HCT116 (cell line): ENCODE results near the gene EPSTI1. TPM values are rescaled to one million over a fixed set of nuclear protein-coding genes. Genes with fewer than 3 reads are reported as not detected.

Experiments used
- ATAC-seq: fragments of 200-7000 bp; cut with Tn5 transposase; 2 replicates; pipeline ENCODE4 v1.9.1; 2020; ENCODE audit warnings: mild to moderate bottlenecking, moderate library complexity
- BruUV-seq: library from RNA; stranded (reverse); fragments of 400-500 nt; replicated peaks from 2 replicates; lab custom pipeline; 2021; lab: Mats Ljungman, UMichigan
- CTCF ChIA-PET: fragments of 300-600 bp; sonication (Branson Sonifier 250); formaldehyde crosslinking; loops from one replicate; lab custom pipeline; 2021; ENCODE audit warnings: antibody characterized with exemption; lab: Charles Lee
- POLR2A ChIA-PET: fragments of 300-600, 350-600 bp; sonication (Branson Sonifier 250); formaldehyde crosslinking; loops from one replicate; lab custom pipeline; 2021; ENCODE audit warnings: antibody characterized with exemption; lab: Charles Lee
- RAD21 ChIA-PET, 2 experiments: fragments of 300-600 bp; sonication (Branson Sonifier 250); formaldehyde crosslinking; loops; one replicate each; lab custom pipeline; 2023; ENCODE audit warnings: low total read pairs in 2 of 2; ENCODE audit not compliant: uncharacterized antibody in 2 of 2, unreplicated experiment in 2 of 2, low non-redundant PET in 1 of 2; lab: Charles Lee
- DNase-seq: peaks from one replicate; pipeline ENCODE4 v3.0.0-alpha.2; 2010; ENCODE audit warnings: low read depth, low spot score
- H2AFZ ChIP-seq: fragments of 200-600 bp; shearing (Covaris generic), sonication (generic); 2 replicates; pipeline ENCODE4 v1.6.1; 2017; ENCODE audit warnings: low read depth, mixed run types, mixed read lengths, antibody characterized with exemption, low read length; ENCODE audit not compliant: poor library complexity, severe bottlenecking
- H3K27ac ChIP-seq: 2 replicates; pipeline ENCODE4 v1.5.1; 2012; ENCODE audit warnings: low read depth, low read length
- H3K27me3 ChIP-seq: fragments of 200-600 bp; sonication (generic); 2 replicates; pipeline ENCODE4 v1.6.1; 2016; ENCODE audit warnings: mixed run types, low read length, mixed read lengths; ENCODE audit not compliant: insufficient read depth
- H3K36me3 ChIP-seq, 2 experiments: fragments of 200-500 bp in 1 of 2; fragments of 200-600 bp in 1 of 2; sonication (Bioruptor generic) in 1 of 2; sonication (generic) in 1 of 2; 2 replicates each; pipeline versions ENCODE4 v1.5.1 to v1.6.1; 2014 to 2016; ENCODE audit warnings: low read length in 2 of 2, inconsistent platforms in 1 of 2, mixed read lengths in 1 of 2, mixed run types in 1 of 2; ENCODE audit not compliant: insufficient read depth in 2 of 2, control insufficient read depth in 1 of 2
- H3K4me1 ChIP-seq, 2 experiments: fragments of 200-600 bp in 1 of 2; sonication (generic) in 1 of 2; 2 replicates each; pipeline versions ENCODE4 v1.5.1 to v1.6.1; 2012 to 2017; ENCODE audit warnings: low read length in 2 of 2, inconsistent platforms in 1 of 2, mild to moderate bottlenecking in 1 of 2, mixed read lengths in 1 of 2, mixed run types in 1 of 2, moderate library complexity in 1 of 2; ENCODE audit not compliant: insufficient read depth in 2 of 2, control insufficient read depth in 1 of 2
- H3K4me2 ChIP-seq: fragments of 200-600 bp; sonication (generic); 2 replicates; pipeline ENCODE4 v1.6.1; 2017; ENCODE audit warnings: mixed run types, low read length, mixed read lengths
- H3K4me3 ChIP-seq, 2 experiments: fragments of 200-600 bp in 1 of 2; sonication (generic) in 1 of 2; replicated peaks in 1 of 2; 2 replicates each; pipeline ENCODE4 v1.5.1; 2011 to 2016; ENCODE audit warnings: low read length in 2 of 2, control low read depth in 1 of 2, low read depth in 1 of 2, mild to moderate bottlenecking in 1 of 2, mixed read lengths in 1 of 2, mixed run types in 1 of 2
- H3K79me2 ChIP-seq: fragments of 200-600 bp; sonication (generic); 2 replicates; pipeline ENCODE4 v1.6.1; 2017; ENCODE audit warnings: mild to moderate bottlenecking, mixed run types, low read length, moderate library complexity, mixed read lengths; ENCODE audit not compliant: insufficient read depth
- H3K9ac ChIP-seq: fragments of 200-600 bp; sonication (generic); 2 replicates; pipeline ENCODE4 v1.6.1; 2016; ENCODE audit warnings: low read length, mixed read lengths
- H3K9me2 ChIP-seq: fragments of 200-600 bp; sonication (generic), shearing (Covaris generic); 2 replicates; pipeline ENCODE4 v1.6.1; 2017; ENCODE audit warnings: mixed run types, mild to moderate bottlenecking, moderate library complexity; ENCODE audit not compliant: insufficient read depth
- H3K9me3 ChIP-seq, 2 experiments: fragments of 200-500 bp in 1 of 2; fragments of 200-600 bp in 1 of 2; sonication (Bioruptor generic) in 1 of 2; sonication (generic) in 1 of 2; 2 replicates each; pipeline ENCODE4 v1.6.1; 2014 to 2017; ENCODE audit warnings: low read length in 2 of 2, mixed read lengths in 2 of 2, inconsistent platforms in 1 of 2, low read depth in 1 of 2, mild to moderate bottlenecking in 1 of 2, mixed run types in 1 of 2, moderate library complexity in 1 of 2; ENCODE audit not compliant: control insufficient read depth in 1 of 2, insufficient read depth in 1 of 2
- H4K20me1 ChIP-seq: fragments of 200-600 bp; sonication (generic), shearing (Covaris generic); 2 replicates; pipeline ENCODE4 v1.6.1; 2017; ENCODE audit warnings: mixed run types, mild to moderate bottlenecking, moderate library complexity; ENCODE audit not compliant: insufficient read depth
- ATF3 ChIP-seq: IDR thresholded peaks from 2 replicates; pipeline ENCODE4 v1.6.1; 2012
- CEBPB ChIP-seq: IDR thresholded peaks from 2 replicates; pipeline ENCODE4 v1.6.1; 2012; ENCODE audit warnings: low read depth
- EGR1 ChIP-seq: IDR thresholded peaks from 2 replicates; pipeline ENCODE4 v1.6.1; 2012; ENCODE audit warnings: low read depth
- ELF1 ChIP-seq: IDR thresholded peaks from 2 replicates; pipeline ENCODE4 v1.6.1; 2012; ENCODE audit warnings: low read depth, borderline replicate concordance
- FOSL1 ChIP-seq: IDR thresholded peaks from 2 replicates; pipeline ENCODE4 v1.6.1; 2012; ENCODE audit warnings: low read depth
- MAX ChIP-seq: IDR thresholded peaks from 2 replicates; pipeline ENCODE4 v1.6.1; 2012
- POLR2AphosphoS5 ChIP-seq: IDR thresholded peaks from 2 replicates; pipeline ENCODE4 v1.6.1; 2011; ENCODE audit warnings: mild to moderate bottlenecking, low read depth, low read length, moderate library complexity
- RAD21 ChIP-seq: IDR thresholded peaks from 2 replicates; pipeline ENCODE4 v1.6.1; 2012; ENCODE audit warnings: low read depth, mild to moderate bottlenecking
- REST ChIP-seq: IDR thresholded peaks from 2 replicates; pipeline ENCODE4 v1.6.1; 2012; ENCODE audit warnings: low read depth
- SIN3A ChIP-seq: IDR thresholded peaks from 2 replicates; pipeline ENCODE4 v1.6.1; 2012; ENCODE audit warnings: low read depth
- SP1 ChIP-seq: IDR thresholded peaks from 2 replicates; pipeline ENCODE4 v1.6.1; 2012; ENCODE audit warnings: low read depth
- SRF ChIP-seq: IDR thresholded peaks from 2 replicates; pipeline ENCODE4 v1.6.1; 2012; ENCODE audit warnings: low read depth
- TCF7L2 ChIP-seq: IDR thresholded peaks from 2 replicates; pipeline ENCODE4 v1.7.0; 2011; ENCODE audit warnings: borderline replicate concordance, inconsistent platforms; ENCODE audit not compliant: insufficient read depth, insufficient read length; ENCODE audit errors: extremely low read depth
- YY1 ChIP-seq: IDR thresholded peaks from 2 replicates; pipeline ENCODE4 v1.6.1; 2011; ENCODE audit warnings: low read length, low read depth, moderate library complexity, mild to moderate bottlenecking; ENCODE audit not compliant: insufficient replicate concordance; ENCODE audit errors: extremely low read depth
- ZBTB33 ChIP-seq: IDR thresholded peaks from 2 replicates; pipeline ENCODE4 v1.6.1; 2011; ENCODE audit warnings: mild to moderate bottlenecking, low read length, moderate library complexity; ENCODE audit not compliant: insufficient replicate concordance; ENCODE audit errors: extremely low read depth
- ZFX ChIP-seq: fragments of 450-650 bp; IDR thresholded peaks from 2 replicates; pipeline ENCODE4 v1.6.1; 2017
- intact Hi-C: fragments of 100-400 bp; cut with micrococcal nuclease; formaldehyde crosslinking; loops from 2 replicates; pipeline ENCODE4 v1.10.0; 2022
- total RNA-seq: library from RNA; stranded (reverse); gene quantifications from one replicate; pipeline ENCODE4 v1.2.1, GENCODE V29; 2021; ENCODE audit not compliant: unreplicated experiment

The EPSTI1 gene
- total RNA-seq, 1 experiment from 2014 or later: 0.69 TPM

- RAD21 ChIA-PET: no interaction called here
- Histone ChIP-seq H3K9me3 (no peaks in the 10 kb centered on the region), H3K4me1 (no peaks in the 10 kb centered on the region), H3K36me3 (no peaks in the 10 kb centered on the region; a peak in 1 of 4 replicates), H2AFZ (no peak overlapping the region), H3K9me2 (no peaks in the 10 kb centered on the region), H3K4me2 (no peak overlapping the region), H3K79me2 (peaks cover 14% of the 10 kb centered on the region), H4K20me1 (no peaks in the 10 kb centered on the region), H3K9ac (no peak overlapping the region), H3K27ac (no peak overlapping the region), H3K4me3 (no peak overlapping the region), H3K27me3 (no peaks in the 10 kb centered on the region)
- ATAC-seq: no peak
- no peak for DNase-seq
- BruUV-seq: no TSS peak
- CTCF ChIA-PET: no interaction called here
- TF ChIP-seq MAX (no peak), ELF1 (no peak), SIN3A (no peak), SP1 (no peak), EGR1 (no peak), TCF7L2 (no peak), POLR2AphosphoS5 (no peak), REST (no peak), YY1 (no peak), ZBTB33 (no peak), FOSL1 (no peak), CEBPB (no peak), RAD21 (no peak), ATF3 (no peak), SRF (no peak), ZFX (no peak)
- POLR2A ChIA-PET: interaction anchor here (1.5 kb wide), 1 partner anchor 11 kb away, joined by 3 read pairs; no protein-coding TSS in a partner anchor
- intact Hi-C loops: no loop called here
These were observed 41.0 kb upstream of the EPSTI1 start for GRCh38 chr13:43033038-43033437.
